ENCODE measurements around the gene CPT1B.

DNA sequence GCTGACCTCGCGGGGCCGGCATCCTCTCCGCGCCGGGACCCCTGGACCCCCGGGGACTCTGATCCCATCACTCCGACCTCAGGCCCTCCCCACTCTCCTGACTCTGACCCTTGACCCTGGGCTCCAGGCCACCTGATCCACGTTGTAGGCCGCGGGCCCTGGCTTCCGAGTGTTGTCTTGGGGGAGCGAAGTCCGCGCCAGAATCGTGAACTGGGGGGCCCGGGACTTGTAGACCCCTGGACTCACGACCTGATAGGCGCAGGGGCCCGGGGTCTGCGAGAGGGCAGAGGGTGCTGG is 47.7 kb downstream of the CPT1B start:
- TF ChIP-seq CHD2 (IDR thresholded peaks at IDR 0.05; ENCODE audit: borderline replicate concordance, low read depth, low read length) (no peak), YY1 (IDR thresholded peaks at IDR 0.05; ENCODE audit: low read depth, low read length) (no peak), BHLHE40 (IDR thresholded peaks at IDR 0.05; ENCODE audit: borderline replicate concordance in 1 of 2, low read depth in 2 of 2, low read length in 1 of 2) (no peak), SIN3A (IDR thresholded peaks at IDR 0.05; ENCODE audit: low read depth, low read length) (no peak), POLR2AphosphoS5 (IDR thresholded peaks at IDR 0.05; ENCODE audit: low read length) (no peak), ZNF274 (IDR thresholded peaks at IDR 0.05; ENCODE audit: insufficient read depth, insufficient read length) (no peak)
- TF ChIP-seq, protein P1, sequence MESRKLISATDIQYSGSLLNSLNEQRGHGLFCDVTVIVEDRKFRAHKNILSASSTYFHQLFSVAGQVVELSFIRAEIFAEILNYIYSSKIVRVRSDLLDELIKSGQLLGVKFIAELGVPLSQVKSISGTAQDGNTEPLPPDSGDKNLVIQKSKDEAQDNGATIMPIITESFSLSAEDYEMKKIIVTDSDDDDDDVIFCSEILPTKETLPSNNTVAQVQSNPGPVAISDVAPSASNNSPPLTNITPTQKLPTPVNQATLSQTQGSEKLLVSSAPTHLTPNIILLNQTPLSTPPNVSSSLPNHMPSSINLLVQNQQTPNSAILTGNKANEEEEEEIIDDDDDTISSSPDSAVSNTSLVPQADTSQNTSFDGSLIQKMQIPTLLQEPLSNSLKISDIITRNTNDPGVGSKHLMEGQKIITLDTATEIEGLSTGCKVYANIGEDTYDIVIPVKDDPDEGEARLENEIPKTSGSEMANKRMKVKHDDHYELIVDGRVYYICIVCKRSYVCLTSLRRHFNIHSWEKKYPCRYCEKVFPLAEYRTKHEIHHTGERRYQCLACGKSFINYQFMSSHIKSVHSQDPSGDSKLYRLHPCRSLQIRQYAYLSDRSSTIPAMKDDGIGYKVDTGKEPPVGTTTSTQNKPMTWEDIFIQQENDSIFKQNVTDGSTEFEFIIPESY (IDR thresholded peaks at IDR 0.05) = no peak
- TF ChIP-seq, protein P2, sequence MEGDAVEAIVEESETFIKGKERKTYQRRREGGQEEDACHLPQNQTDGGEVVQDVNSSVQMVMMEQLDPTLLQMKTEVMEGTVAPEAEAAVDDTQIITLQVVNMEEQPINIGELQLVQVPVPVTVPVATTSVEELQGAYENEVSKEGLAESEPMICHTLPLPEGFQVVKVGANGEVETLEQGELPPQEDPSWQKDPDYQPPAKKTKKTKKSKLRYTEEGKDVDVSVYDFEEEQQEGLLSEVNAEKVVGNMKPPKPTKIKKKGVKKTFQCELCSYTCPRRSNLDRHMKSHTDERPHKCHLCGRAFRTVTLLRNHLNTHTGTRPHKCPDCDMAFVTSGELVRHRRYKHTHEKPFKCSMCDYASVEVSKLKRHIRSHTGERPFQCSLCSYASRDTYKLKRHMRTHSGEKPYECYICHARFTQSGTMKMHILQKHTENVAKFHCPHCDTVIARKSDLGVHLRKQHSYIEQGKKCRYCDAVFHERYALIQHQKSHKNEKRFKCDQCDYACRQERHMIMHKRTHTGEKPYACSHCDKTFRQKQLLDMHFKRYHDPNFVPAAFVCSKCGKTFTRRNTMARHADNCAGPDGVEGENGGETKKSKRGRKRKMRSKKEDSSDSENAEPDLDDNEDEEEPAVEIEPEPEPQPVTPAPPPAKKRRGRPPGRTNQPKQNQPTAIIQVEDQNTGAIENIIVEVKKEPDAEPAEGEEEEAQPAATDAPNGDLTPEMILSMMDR (IDR thresholded peaks at IDR 0.05 in 2 of 3, conservative IDR thresholded peaks at IDR 0.05 in 1 of 3; ENCODE audit: control insufficient read depth in 2 of 3, extremely low read depth in 1 of 3, insufficient read depth in 1 of 3, low read depth in 3 of 3, low read length in 3 of 3) = no peak
- TF ChIP-seq, protein P3, sequence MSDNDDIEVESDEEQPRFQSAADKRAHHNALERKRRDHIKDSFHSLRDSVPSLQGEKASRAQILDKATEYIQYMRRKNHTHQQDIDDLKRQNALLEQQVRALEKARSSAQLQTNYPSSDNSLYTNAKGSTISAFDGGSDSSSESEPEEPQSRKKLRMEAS (IDR thresholded peaks at IDR 0.05; ENCODE audit: low read depth, low read length) = no peak
- TF ChIP-seq, protein P4, sequence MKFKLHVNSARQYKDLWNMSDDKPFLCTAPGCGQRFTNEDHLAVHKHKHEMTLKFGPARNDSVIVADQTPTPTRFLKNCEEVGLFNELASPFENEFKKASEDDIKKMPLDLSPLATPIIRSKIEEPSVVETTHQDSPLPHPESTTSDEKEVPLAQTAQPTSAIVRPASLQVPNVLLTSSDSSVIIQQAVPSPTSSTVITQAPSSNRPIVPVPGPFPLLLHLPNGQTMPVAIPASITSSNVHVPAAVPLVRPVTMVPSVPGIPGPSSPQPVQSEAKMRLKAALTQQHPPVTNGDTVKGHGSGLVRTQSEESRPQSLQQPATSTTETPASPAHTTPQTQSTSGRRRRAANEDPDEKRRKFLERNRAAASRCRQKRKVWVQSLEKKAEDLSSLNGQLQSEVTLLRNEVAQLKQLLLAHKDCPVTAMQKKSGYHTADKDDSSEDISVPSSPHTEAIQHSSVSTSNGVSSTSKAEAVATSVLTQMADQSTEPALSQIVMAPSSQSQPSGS (IDR thresholded peaks at IDR 0.05; ENCODE audit: low read length) = no peak
- TF ChIP-seq, protein P5, sequence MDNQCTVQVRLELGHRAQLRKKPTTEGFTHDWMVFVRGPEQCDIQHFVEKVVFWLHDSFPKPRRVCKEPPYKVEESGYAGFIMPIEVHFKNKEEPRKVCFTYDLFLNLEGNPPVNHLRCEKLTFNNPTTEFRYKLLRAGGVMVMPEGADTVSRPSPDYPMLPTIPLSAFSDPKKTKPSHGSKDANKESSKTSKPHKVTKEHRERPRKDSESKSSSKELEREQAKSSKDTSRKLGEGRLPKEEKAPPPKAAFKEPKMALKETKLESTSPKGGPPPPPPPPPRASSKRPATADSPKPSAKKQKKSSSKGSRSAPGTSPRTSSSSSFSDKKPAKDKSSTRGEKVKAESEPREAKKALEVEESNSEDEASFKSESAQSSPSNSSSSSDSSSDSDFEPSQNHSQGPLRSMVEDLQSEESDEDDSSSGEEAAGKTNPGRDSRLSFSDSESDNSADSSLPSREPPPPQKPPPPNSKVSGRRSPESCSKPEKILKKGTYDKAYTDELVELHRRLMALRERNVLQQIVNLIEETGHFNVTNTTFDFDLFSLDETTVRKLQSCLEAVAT (IDR thresholded peaks at IDR 0.05) = no peak
